ENCODE results near the gene EYA2. TPM values are rescaled to one million over a fixed set of nuclear protein-coding genes. Genes with fewer than 3 reads are reported as not detected.

Gene EYA2
- total RNA-seq, 1 donor from 2014 or later: 1.3 TPM

DNA sequence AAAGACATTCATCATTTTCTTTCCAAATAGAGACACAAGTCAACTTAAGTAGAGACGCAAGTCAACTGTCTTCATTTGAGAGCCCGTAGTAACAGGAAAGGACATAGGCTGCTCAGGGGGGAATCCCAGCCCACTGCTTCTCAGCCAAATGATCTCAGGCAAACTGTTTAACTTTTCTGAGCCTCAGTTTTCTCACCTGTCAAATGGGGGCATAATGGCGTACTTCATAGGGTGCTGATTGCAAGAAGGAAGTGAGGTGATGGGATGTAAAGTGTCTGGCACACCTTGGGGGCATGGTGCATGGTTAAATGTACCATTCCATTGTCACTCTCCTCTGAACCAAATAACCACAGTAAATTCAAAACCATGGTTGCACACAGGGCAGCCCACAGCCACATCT, 96.5 kb downstream of the EYA2 start:
- H3K27ac Mint-ChIP-seq (ENCODE audit: unreplicated experiment): no peak overlapping the region
- peaks cover 4% of the 10 kb centered on the region for H3K27me3 Mint-ChIP-seq (ENCODE audit: low read depth)
- H3K4me3 Mint-ChIP-seq: no peak overlapping the region
- H3K4me1 Mint-ChIP-seq: peaks cover 27% of the 10 kb centered on the region
- no peak for TF ChIP-seq CTCF (conservative IDR thresholded peaks at IDR 0.05)
- no peaks in the 10 kb centered on the region for H3K36me3 Mint-ChIP-seq (ENCODE audit: low read depth)
- H3K9me3 Mint-ChIP-seq: no peaks in the 10 kb centered on the region
- no peak for DNase-seq (ENCODE audit: low read depth, low spot score)

- no peak for TF ChIP-seq CTCF (conservative IDR thresholded peaks at IDR 0.05)
- H3K4me3 Mint-ChIP-seq: no peak overlapping the region
- H3K4me1 Mint-ChIP-seq: peaks cover 27% of the 10 kb centered on the region
Measured at GRCh38 chr20:46991880-46992639, 97.4 kb downstream of the EYA2 start.

GRCh38 chr20:46992640-46993035, 98.0 kb downstream of the EYA2 start:
- H3K4me3 Mint-ChIP-seq: no peak overlapping the region
- no peaks in the 10 kb centered on the region for H3K9me3 Mint-ChIP-seq
- no peak for DNase-seq (ENCODE audit: low read depth, low spot score)
- peaks cover 27% of the 10 kb centered on the region for H3K4me1 Mint-ChIP-seq
- no peak overlapping the region for H3K27ac Mint-ChIP-seq (ENCODE audit: unreplicated experiment)
- H3K27me3 Mint-ChIP-seq (ENCODE audit: low read depth): peaks cover 7% of the 10 kb centered on the region
- H3K36me3 Mint-ChIP-seq (ENCODE audit: low read depth): no peaks in the 10 kb centered on the region
- no peak for TF ChIP-seq CTCF (conservative IDR thresholded peaks at IDR 0.05)

More at GRCh38 chr20:46991880-46992639, 97.4 kb downstream of the EYA2 start:
- Mint-ChIP-seq H3K27me3 (ENCODE audit: low read depth) (peaks cover 4% of the 10 kb centered on the region), H3K27ac (ENCODE audit: unreplicated experiment) (no peak overlapping the region), H3K9me3 (no peaks in the 10 kb centered on the region), H3K36me3 (ENCODE audit: low read depth) (no peaks in the 10 kb centered on the region)
- DNase-seq (ENCODE audit: low read depth, low spot score): no peak

DNA sequence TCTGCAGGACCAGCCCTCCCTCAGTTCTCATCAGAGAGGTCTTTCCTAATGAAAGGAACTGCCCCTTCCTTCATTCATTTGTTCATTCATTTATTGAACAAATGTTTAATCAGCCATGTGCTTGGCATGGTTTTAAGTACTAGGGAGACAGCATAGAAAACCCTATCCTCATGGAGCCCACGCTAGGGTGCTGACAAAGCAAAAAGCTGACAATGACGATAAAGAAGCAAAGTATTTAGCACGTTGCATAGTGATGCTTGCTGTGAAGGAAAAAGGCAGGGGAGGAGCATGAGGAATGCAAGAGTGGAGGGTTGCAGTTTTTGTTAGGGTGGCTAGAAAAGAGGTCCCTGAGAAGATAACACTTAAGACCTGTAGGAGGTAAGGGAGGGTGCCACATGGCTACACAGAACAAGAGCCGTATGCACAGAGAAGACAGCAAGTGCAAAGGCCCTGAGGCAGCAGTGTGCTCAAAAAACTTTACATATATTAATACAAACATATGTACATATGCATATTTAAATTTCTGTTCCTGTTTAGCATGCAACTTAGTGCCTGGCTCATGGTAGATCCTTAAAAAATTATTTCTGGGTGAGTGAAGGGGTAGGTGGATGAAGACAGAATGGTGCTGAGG, 98.9 kb downstream of the EYA2 start:
- peaks cover 13% of the 10 kb centered on the region for H3K27me3 Mint-ChIP-seq (ENCODE audit: low read depth)
- no peak overlapping the region for H3K4me3 Mint-ChIP-seq
- no peak for TF ChIP-seq CTCF (conservative IDR thresholded peaks at IDR 0.05)
- peaks cover 27% of the 10 kb centered on the region for H3K4me1 Mint-ChIP-seq
- H3K9me3 Mint-ChIP-seq: no peaks in the 10 kb centered on the region
- DNase-seq (ENCODE audit: low read depth, low spot score): no peak
- no peaks in the 10 kb centered on the region for H3K36me3 Mint-ChIP-seq (ENCODE audit: low read depth)
- H3K27ac Mint-ChIP-seq (ENCODE audit: unreplicated experiment): no peak overlapping the region

- peaks cover 16% of the 10 kb centered on the region for H3K27me3 Mint-ChIP-seq (ENCODE audit: low read depth)
- no peaks in the 10 kb centered on the region for H3K9me3 Mint-ChIP-seq
- H3K27ac Mint-ChIP-seq (ENCODE audit: unreplicated experiment): no peak overlapping the region
- H3K36me3 Mint-ChIP-seq (ENCODE audit: low read depth): no peaks in the 10 kb centered on the region
- no peak for DNase-seq (ENCODE audit: low read depth, low spot score)
- no peak for TF ChIP-seq CTCF (conservative IDR thresholded peaks at IDR 0.05)
- H3K4me1 Mint-ChIP-seq: peaks cover 27% of the 10 kb centered on the region
- no peak overlapping the region for H3K4me3 Mint-ChIP-seq
Measured at GRCh38 chr20:46994341-46994740, 99.7 kb downstream of the EYA2 start.

Data from neural crest cell (in vitro differentiated cells).